Hair follicular keratinocyte (primary cell): ENCODE measurements around the gene HIF1A. TPM values are rescaled to one million over a fixed set of nuclear protein-coding genes. Genes with fewer than 3 reads are reported as not detected.

Source experiments
- total RNA-seq: library from RNA; depleted of rRNA; stranded (reverse); fragments of >200 nt; gene quantifications from 2 replicates; pipeline ENCODE4 v1.2.3, GENCODE V29; 2015

Gene HIF1A
- 93.5 and 99.2 TPM in 2 replicates for total RNA-seq

DNA sequence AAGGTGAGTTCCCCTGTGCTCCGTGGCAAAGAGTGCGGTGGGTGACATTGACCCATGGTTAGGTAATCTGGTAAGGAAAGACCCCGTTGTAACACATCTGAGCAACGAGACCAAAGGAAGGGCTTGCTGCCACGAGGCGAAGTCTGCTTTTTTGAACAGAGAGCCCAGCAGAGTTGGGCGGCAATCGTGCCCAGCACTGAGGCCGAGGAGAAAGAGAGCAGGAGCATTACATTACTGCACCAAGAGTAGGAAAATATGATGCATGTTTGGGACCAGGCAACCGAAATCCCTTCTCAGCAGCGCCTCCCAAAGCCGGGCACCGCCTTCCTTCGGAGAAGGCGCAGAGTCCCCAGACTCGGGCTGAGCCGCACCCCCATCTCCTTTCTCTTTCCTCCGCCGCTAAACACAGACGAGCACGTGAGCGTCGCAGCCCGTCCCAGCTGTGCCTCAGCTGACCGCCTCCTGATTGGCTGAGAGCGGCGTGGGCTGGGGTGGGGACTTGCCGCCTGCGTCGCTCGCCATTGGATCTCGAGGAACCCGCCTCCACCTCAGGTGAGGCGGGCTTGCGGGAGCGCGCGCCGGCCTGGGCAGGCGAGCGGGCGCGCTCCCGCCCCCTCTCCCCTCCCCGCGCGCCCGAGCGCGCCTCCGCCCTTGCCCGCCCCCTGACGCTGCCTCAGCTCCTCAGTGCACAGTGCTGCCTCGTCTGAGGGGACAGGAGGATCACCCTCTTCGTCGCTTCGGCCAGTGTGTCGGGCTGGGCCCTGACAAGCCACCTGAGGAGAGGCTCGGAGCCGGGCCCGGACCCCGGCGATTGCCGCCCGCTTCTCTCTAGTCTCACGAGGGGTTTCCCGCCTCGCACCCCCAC, at the start of gene HIF1A:
Gene HIF1A (plus strand): TSS at position 684 of the 865 bp plus-strand sequence. CDS start 292 bp downstream, outside the sequence.

DNA sequence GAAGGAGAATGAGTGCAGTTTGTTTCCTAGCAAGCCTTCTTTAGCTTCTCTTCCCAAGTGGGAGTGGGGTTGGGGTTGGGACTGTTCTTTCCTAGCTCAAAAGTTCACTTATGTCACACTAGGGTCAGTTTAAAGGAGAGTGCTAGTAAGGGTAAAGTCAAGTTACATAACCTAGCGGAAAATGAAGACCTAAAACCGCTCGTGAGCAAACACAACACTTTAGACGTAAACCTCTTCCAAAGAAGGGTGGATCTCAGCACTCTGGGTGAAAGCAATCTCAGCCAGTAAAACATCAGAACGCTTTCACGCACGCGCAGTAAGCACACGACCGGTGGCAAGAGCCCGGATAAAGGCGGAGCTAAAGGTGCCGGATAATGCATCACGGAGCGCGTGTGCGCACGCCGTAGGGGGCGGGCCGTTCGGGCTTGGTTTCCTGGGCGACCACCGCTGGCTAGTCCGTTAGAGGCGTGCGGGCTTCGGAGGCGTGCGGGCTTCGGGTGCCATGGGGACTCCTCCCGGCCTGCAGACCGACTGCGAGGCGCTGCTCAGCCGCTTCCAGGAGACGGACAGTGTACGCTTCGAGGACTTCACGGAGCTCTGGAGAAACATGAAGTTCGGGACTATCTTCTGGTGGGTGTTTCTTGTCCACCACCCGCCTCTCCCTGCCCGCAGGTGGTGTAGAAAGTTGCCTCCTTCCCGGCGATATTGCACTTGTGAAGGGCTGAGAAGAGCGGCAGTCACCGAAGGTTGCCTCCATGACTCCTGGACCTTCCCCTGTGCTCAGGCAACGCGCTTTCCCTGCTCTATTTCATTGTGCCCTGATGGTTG, 66.9 kb downstream of the HIF1A start, which contains the start of gene SNAPC1:
Gene SNAPC1 (plus strand): TSS at position 462 of the 828 bp plus-strand sequence. CDS start 41 bp downstream, at position 503.

Other genes with a start within 250 kb of the HIF1A start
- gene SNAPC1, start 66.9 kb downstream of the HIF1A start, total RNA-seq = 8.2 and 8.4 TPM in 2 replicates
- not detected in 2 replicates for gene SYT16, start 117.2 kb downstream of the HIF1A start, total RNA-seq